Measurements from ENCODE around the gene EFCAB7. TPM values are rescaled to one million over a fixed set of nuclear protein-coding genes. Genes with fewer than 3 reads are reported as not detected.
A peak's percentile ranks its signal among the peaks of the same experiment; 100 is the strongest.

The EFCAB7 gene
- total and polyA plus RNA-seq, 2 donors (not counting 3 experiments of a cell fraction or from before 2014, with no cell fraction given): 1.4 to 7.1 TPM

DNA sequence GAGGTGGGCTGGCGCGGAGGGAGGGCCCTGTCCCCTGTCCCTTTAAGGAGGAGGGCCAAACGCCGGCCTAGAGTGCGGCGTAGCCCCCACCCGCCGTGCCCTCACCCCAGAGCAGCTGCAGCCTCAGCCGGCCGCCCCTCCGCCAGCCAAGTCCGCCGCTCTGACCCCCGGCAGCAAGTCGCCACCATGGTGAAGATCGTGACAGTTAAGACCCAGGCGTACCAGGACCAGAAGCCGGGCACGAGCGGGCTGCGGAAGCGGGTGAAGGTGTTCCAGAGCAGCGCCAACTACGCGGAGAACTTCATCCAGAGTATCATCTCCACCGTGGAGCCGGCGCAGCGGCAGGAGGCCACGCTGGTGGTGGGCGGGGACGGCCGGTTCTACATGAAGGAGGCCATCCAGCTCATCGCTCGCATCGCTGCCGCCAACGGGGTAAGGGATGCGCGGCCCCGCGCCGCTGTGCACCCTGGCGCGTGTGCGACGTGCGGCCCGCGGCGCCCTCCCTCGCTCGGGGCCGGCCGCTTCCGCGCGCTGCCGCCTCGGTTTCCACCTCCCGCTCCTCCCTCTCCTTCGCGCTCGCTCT is 70.1 kb downstream of the EFCAB7 start, which contains the start of gene PGM1:
Gene PGM1 (plus strand): TSS at position 109 of the 583 bp plus-strand sequence. CDS start 78 bp downstream, at position 187.
- H3K9me1 ChIP-seq (replicated peaks; ENCODE audit: control insufficient read depth, extremely low read depth, insufficient read depth, low read length): no peaks in the 10 kb centered on the region
- DNase-seq (ENCODE audit: low read depth, low spot score) (peak; percentile 69), FAIRE-seq (peak; percentile 78)
- dilution Hi-C loops (cut with MboI; ENCODE audit: extremely low pct_ligation_motif_present, low sequenced_read_pairs): no loop called here
- peak within 1 kb of the TSS; percentile 53 to 87 (median 71) for H3K4me3 ChIP-seq (replicated peaks in 1 of 3; ENCODE audit: insufficient read depth in 1 of 3, low read depth in 1 of 3, low read length in 3 of 3)
- peak within 1 kb of the TSS; percentile 77 for H3K9ac ChIP-seq (replicated peaks; ENCODE audit: extremely low read depth, insufficient read depth, low read length)
- intact Hi-C loops (cut with micrococcal nuclease): no loop called here
- peak within 1 kb of the TSS; percentile 81 for H3K4me2 ChIP-seq (ENCODE audit: insufficient read depth, low read length)
- H3K9me3 ChIP-seq (replicated peaks; ENCODE audit: control insufficient read depth, insufficient read depth, low read length): no peaks in the 10 kb centered on the region
- H3K27ac ChIP-seq (ENCODE audit: insufficient read depth, low read depth, low read length): peak within 1 kb of the TSS; percentile 41
- no peaks in the 10 kb centered on the region for H3K36me3 ChIP-seq (ENCODE audit: control insufficient read depth in 2 of 2, extremely low read depth in 1 of 2, insufficient read depth in 2 of 2, low read length in 2 of 2)
- BruUV-seq (replicated peaks): no TSS peak
- ChIA-PET CTCF (interaction anchor here (0.6 to 1.4 kb wide), 4 partner anchors 18 to 1427 kb away, joined by 3 to 5 read pairs (median 4); no protein-coding TSS in a partner anchor), POLR2A (no interaction called here)
- no peaks in the 10 kb centered on the region for H3K27me3 ChIP-seq (ENCODE audit: control insufficient read depth in 2 of 2, insufficient read depth in 2 of 2, low read length in 2 of 2)
- no peak for TF ChIP-seq CTCF (IDR thresholded peaks at IDR 0.05; ENCODE audit: extremely low read depth in 1 of 2, insufficient read depth in 1 of 2, low read depth in 1 of 2, low read length in 2 of 2)
- no peak for TF ChIP-seq GATA2 (IDR thresholded peaks at IDR 0.05; ENCODE audit: insufficient read depth, insufficient read length, low read depth, low read length)
- TF ChIP-seq POLR2AphosphoS5 (IDR thresholded peaks at IDR 0.05; ENCODE audit: insufficient read depth, low read depth, low read length): peak; percentile 61
- no peak for TF ChIP-seq JUN (IDR thresholded peaks at IDR 0.05; ENCODE audit: borderline replicate concordance, insufficient read depth, insufficient read length, low read depth)
- no peak for TF ChIP-seq MAX (IDR thresholded peaks at IDR 0.05; ENCODE audit: insufficient read depth, insufficient read length)
- no peaks in the 10 kb centered on the region for H3K4me1 ChIP-seq (ENCODE audit: control insufficient read depth, extremely low read depth, insufficient read depth, low read length)
- no peaks in the 10 kb centered on the region for H3K79me2 ChIP-seq (ENCODE audit: control insufficient read depth, insufficient read depth, low read length)
- H4K20me1 ChIP-seq (replicated peaks; ENCODE audit: control insufficient read depth, extremely low read depth, insufficient read depth, low read length): no peaks in the 10 kb centered on the region
- H2AFZ ChIP-seq (ENCODE audit: low read depth, low read length): peak within 1 kb of the TSS; percentile 100

Measured in endothelial cell of umbilical vein (primary cell).